GM10266 (cell line): ENCODE results near the gene AGBL1.

ENCODE experiments used
- DNase-seq: peaks from one replicate; pipeline ENCODE4 v3.0.0; 2012; ENCODE audit errors: extremely low spot score
- TF ChIP-seq, protein P1 (sequence below): IDR thresholded peaks from 2 replicates; pipeline ENCODE4 v1.5.1; 2012; ENCODE audit warnings: mild to moderate bottlenecking, low read depth; ENCODE audit not compliant: control insufficient read depth, insufficient read depth; ENCODE audit errors: missing control alignments

The AGBL1 gene

DNA sequence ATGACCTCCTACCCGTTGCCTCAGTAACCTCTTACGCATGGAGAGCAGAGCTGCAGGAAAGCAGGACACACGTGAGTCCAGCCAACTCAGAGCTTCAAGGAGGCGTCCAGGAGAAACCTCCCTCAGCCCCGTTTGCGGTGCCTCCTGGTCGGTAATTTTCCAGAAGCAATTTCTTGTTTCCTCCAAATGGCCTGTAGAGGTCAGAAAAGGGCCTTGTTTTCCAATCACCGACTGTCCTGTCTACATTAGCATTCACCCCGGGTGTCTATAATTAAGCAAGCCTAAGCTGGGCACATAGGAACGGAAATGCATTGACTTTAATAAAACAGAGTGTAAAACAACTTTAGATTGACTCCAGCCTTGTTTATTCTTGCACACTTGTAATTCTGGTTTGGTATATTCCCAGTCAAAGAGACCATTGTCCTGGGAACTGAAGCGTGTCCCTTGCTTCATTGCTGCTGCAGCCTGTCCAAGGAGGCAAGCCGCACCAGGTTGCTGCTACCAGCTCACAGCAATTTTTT lies 836.2 kb downstream of the AGBL1 start:
- TF ChIP-seq, protein P1, sequence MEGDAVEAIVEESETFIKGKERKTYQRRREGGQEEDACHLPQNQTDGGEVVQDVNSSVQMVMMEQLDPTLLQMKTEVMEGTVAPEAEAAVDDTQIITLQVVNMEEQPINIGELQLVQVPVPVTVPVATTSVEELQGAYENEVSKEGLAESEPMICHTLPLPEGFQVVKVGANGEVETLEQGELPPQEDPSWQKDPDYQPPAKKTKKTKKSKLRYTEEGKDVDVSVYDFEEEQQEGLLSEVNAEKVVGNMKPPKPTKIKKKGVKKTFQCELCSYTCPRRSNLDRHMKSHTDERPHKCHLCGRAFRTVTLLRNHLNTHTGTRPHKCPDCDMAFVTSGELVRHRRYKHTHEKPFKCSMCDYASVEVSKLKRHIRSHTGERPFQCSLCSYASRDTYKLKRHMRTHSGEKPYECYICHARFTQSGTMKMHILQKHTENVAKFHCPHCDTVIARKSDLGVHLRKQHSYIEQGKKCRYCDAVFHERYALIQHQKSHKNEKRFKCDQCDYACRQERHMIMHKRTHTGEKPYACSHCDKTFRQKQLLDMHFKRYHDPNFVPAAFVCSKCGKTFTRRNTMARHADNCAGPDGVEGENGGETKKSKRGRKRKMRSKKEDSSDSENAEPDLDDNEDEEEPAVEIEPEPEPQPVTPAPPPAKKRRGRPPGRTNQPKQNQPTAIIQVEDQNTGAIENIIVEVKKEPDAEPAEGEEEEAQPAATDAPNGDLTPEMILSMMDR = peak; percentile 18
- peak; percentile 17 for DNase-seq

DNA sequence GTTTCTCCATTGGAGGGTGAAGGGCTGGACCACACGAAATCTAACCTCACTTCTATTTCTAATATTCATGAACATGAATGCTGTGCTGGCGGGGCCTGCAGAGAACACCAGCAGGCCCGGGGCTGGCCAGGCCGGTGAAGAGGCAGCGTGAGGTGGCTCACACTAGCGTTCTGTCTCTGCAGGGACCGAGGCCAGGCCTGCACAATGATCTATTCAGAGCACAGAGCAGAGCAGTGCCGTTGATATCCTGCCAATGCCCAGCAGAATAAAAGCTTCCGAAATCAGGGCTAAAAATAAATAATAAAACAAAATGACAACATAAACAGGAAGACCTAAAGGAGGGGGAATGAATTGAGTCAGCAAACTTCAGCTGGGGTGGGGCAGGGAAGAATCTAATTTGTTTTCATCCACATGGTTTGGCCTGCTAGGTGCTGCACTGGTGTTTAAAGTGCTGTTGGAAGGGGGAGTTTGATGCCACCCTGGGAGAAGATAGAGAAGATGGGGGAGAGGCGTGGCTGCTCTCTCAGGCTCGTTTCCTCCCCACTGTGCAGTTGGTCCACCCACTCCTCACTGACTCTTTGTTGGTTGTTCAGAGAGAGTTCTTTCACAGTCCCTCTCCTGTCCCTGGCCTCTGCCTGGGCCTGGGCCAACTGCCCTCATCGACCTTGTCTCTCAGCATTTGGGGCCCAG lies 837.1 kb downstream of the AGBL1 start:
- no peak for DNase-seq
- TF ChIP-seq, protein P1 = no peak

- DNase-seq = no peak
- TF ChIP-seq, protein P1 = no peak
Observed at GRCh38 chr15:86917361-86917671, 837.6 kb downstream of the AGBL1 start.

- DNase-seq = no peak
- TF ChIP-seq, protein P1 = no peak
Observed at GRCh38 chr15:86919581-86919980, 839.9 kb downstream of the AGBL1 start.

DNA sequence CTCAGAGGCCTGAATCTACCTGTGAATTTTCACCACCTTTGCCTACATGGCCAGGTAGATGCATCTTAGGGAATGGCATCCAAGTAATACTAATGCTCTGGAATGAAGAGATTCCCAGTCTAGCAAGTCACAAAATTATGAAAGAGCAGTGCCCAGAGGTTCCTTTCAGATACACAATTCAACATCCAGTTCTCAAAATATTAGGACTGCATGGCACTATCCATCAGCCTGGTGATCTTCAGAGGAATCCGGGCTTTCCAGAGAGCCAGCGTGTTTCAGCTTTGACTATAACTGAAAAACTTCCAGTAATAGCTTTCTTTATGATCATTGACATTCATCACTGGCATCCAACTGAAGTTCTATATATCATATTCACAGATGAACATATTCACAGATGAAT lies 849.8 kb downstream of the AGBL1 start:
- TF ChIP-seq, protein P1 = no peak
- no peak for DNase-seq

DNA sequence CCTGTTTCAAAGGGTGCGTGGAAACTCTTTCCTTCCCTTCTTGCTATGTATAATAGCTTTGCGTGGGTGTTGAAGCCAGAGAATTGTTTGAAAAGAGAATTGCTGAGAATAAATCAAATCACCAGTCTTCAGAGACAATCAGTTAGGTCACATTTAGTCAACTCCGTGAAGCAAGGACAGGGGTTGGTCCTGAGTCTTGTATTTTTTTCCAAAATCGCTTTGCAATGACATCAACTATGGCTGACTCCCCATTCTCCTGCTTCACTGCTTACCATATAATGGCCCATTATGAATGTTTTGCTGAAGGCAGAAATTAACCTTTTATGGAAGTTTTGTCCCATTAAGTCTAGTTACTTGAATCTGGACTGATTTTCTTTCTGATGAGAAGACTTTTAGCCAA lies 852.8 kb downstream of the AGBL1 start:
- TF ChIP-seq, protein P1 = no peak
- DNase-seq = no peak

GRCh38 chr15:86935841-86936240 lies 856.2 kb downstream of the AGBL1 start:
- no peak for DNase-seq
- TF ChIP-seq, protein P1 = no peak
